ELR (cell line): Measurements from ENCODE around the gene ZNF534.
"Not testable (repeated sequence)": the region's sequence is repeated elsewhere in the genome, so short reads cannot be mapped to it uniquely, and the experiment has no call there.

Experiments used
- DNase-seq: peaks from one replicate; pipeline ENCODE4 v3.0.0-alpha.2; 2015; ENCODE audit warnings: low read depth

ZNF534 gene

GRCh38 chr19:52428937-52429336, at the start of gene ZNF534:
Gene ZNF534, plus strand, starts transcription at chr19:52429148. Its CDS starts 2,327 bp downstream, at chr19:52431475.
- DNase-seq, result no peak

- DNase-seq, result no peak
Measured at GRCh38 chr19:52391135-52391534, 37.8 kb upstream of the ZNF534 start.

GRCh38 chr19:52397310-52398080, 31.5 kb upstream of the ZNF534 start, which contains the start of gene ZNF528:
Gene ZNF528, plus strand, starts transcription at chr19:52397849. Its CDS starts 4,165 bp downstream, at chr19:52402014.
- DNase-seq, result peak; percentile 95

- DNase-seq, result peak; percentile 30
Measured at GRCh38 chr19:52398081-52398441, 30.9 kb upstream of the ZNF534 start.

GRCh38 chr19:52410276-52410675, 18.7 kb upstream of the ZNF534 start:
- no peak for DNase-seq

- DNase-seq, result no peak
Measured at GRCh38 chr19:52415711-52416110, 13.2 kb upstream of the ZNF534 start.

- DNase-seq, result no peak
Measured at GRCh38 chr19:52442179-52442578, 13.2 kb downstream of the ZNF534 start.

- DNase-seq, result no peak
Measured at GRCh38 chr19:52444506-52444905, 15.6 kb downstream of the ZNF534 start.

- no peak for DNase-seq
Measured at GRCh38 chr19:52451241-52451640, 22.3 kb downstream of the ZNF534 start.

GRCh38 chr19:52453324-52454094, 24.6 kb downstream of the ZNF534 start, which contains the start of gene ZNF578:
Gene ZNF578, plus strand, starts transcription at chr19:52453553. Its CDS starts 48,293 bp downstream, at chr19:52501846.
- peak; percentile 82 for DNase-seq

GRCh38 chr19:52464798-52465470, 36.0 kb downstream of the ZNF534 start:
- no peak for DNase-seq

GRCh38 chr19:52473655-52474350, 44.9 kb downstream of the ZNF534 start:
- peak; percentile 13 for DNase-seq

- no peak for DNase-seq
Measured at GRCh38 chr19:52474351-52475127, 45.6 kb downstream of the ZNF534 start.

GRCh38 chr19:52484111-52484743, 55.3 kb downstream of the ZNF534 start:
- not testable (repeated sequence) for DNase-seq

GRCh38 chr19:52485064-52485463, 56.1 kb downstream of the ZNF534 start:
- DNase-seq, result not testable (repeated sequence)

GRCh38 chr19:52485561-52486240, 56.8 kb downstream of the ZNF534 start:
- not testable (repeated sequence) for DNase-seq

- DNase-seq, result no peak
Measured at GRCh38 chr19:52492201-52492993, 63.4 kb downstream of the ZNF534 start.

- no peak for DNase-seq
Measured at GRCh38 chr19:52492994-52493470, 64.1 kb downstream of the ZNF534 start.

- peak; percentile 51 for DNase-seq
Measured at GRCh38 chr19:52494518-52494917, 65.6 kb downstream of the ZNF534 start.
